A549 (cell line): ENCODE measurements around the gene ARID3A. TPM values are rescaled to one million over a fixed set of nuclear protein-coding genes. Genes with fewer than 3 reads are reported as not detected.

ENCODE experiments used
- ATAC-seq, 2 experiments: fragments of 200-7000 bp in 1 of 2; fragments of >200 bp in 1 of 2; cut with Nextera tagmentation in 1 of 2; cut with Tn5 transposase in 1 of 2; 3 replicates each; pipeline versions ENCODE4 v1.8.0 to v1.9.1; 2018 to 2020; ENCODE audit warnings: mild to moderate bottlenecking in 1 of 2, moderate library complexity in 1 of 2
- CTCF ChIA-PET: fragments of 300-600 bp; sonication (Branson Sonifier 250); formaldehyde crosslinking; extraction: SDS; loops from one replicate; lab custom pipeline; 2021; ENCODE audit warnings: antibody characterized with exemption, inconsistent platforms; lab: Yijun Ruan, JAX
- POLR2A ChIA-PET: fragments of 350-600 bp; formaldehyde crosslinking; extraction: SDS; loops from one replicate; lab custom pipeline; 2021; ENCODE audit warnings: antibody characterized with exemption, inconsistent platforms; lab: Yijun Ruan, JAX
- DNase-seq, 2 experiments: peaks; one replicate each; pipeline versions ENCODE4 v3.0.0 to v3.0.0-alpha.2; 2011 to 2016; ENCODE audit warnings: low read depth in 1 of 2, low spot score in 1 of 2
- FAIRE-seq: peaks from 2 replicates; lab custom pipeline; 2011; peaks lifted over from hg19 to GRCh38; lab: Jason Lieb, UNC
- H3K27ac ChIP-seq, 2 experiments: fragments of >200 bp; sonication (Bioruptor Twin); formaldehyde crosslinking; 3 replicates each; pipeline ENCODE4 v1.5.1; 2016 to 2017
- H3K4me1 ChIP-seq: fragments of >200 bp; sonication (Bioruptor Twin); formaldehyde crosslinking; 3 replicates; pipeline ENCODE4 v1.6.1; 2016
- H3K4me2 ChIP-seq: fragments of >200 bp; sonication (Bioruptor Twin); formaldehyde crosslinking; 3 replicates; pipeline ENCODE4 v1.6.1; 2016
- H3K4me3 ChIP-seq: fragments of >200 bp; sonication (Bioruptor Twin); formaldehyde crosslinking; 3 replicates; pipeline ENCODE4 v1.5.1; 2016
- H3K9me3 ChIP-seq: fragments of >200 bp; sonication (Bioruptor Twin); formaldehyde crosslinking; 3 replicates; pipeline ENCODE4 v1.6.1; 2016
- CEBPB ChIP-seq, 2 experiments: fragments of >200 bp in 1 of 2; sonication (Bioruptor Twin) in 1 of 2; formaldehyde crosslinking in 1 of 2; IDR thresholded peaks; 2 replicates each; pipeline ENCODE4 v1.6.1; 2012 to 2016
- EHMT2 ChIP-seq: fragments of 200-600 bp; sonication (generic); IDR thresholded peaks from 2 replicates; pipeline ENCODE4 v1.6.1; 2016; ENCODE audit warnings: antibody characterized with exemption, low read depth, mild to moderate bottlenecking, moderate library complexity
- FOXS1 ChIP-seq: fragments of 250-450 bp; sonication (Bioruptor Pico); IDR thresholded peaks from 2 replicates; pipeline ENCODE4 v1.5.0; 2020; ENCODE audit warnings: mild to moderate bottlenecking, moderate library complexity
- GATA3 ChIP-seq: IDR thresholded peaks from 2 replicates; pipeline ENCODE4 v1.6.1; 2012; ENCODE audit warnings: borderline replicate concordance
- HOXA7 ChIP-seq: fragments of 250-450 bp; sonication (Bioruptor Pico); IDR thresholded peaks from 2 replicates; pipeline ENCODE4 v1.5.0; 2020; ENCODE audit warnings: mild to moderate bottlenecking, moderate library complexity
- HOXB13 ChIP-seq: fragments of 250-450 bp; sonication (Bioruptor Pico); IDR thresholded peaks from 2 replicates; pipeline ENCODE4 v1.5.0; 2020; ENCODE audit warnings: low read depth, mild to moderate bottlenecking, moderate library complexity
- HOXB5 ChIP-seq: fragments of 250-450 bp; sonication (Bioruptor Pico); IDR thresholded peaks from 2 replicates; pipeline ENCODE4 v1.5.0; 2020; ENCODE audit warnings: mild to moderate bottlenecking, moderate library complexity
- KDM1A ChIP-seq: fragments of 200-600 bp; sonication (generic); IDR thresholded peaks from 2 replicates; pipeline ENCODE4 v1.6.1; 2016; ENCODE audit warnings: low read depth, mild to moderate bottlenecking
- MAZ ChIP-seq: fragments of 150-350 bp; IDR thresholded peaks from 2 replicates; pipeline ENCODE4 v1.6.1; 2014; ENCODE audit warnings: antibody characterized with exemption, low read depth, low read length, borderline replicate concordance
- MYC ChIP-seq: IDR thresholded peaks from 2 replicates; pipeline ENCODE4 v1.6.1; 2012; ENCODE audit warnings: mild to moderate bottlenecking, inconsistent platforms, low read length, improper control_type of control experiment, borderline replicate concordance
- NFE2L2 ChIP-seq: fragments of 150-350 bp; conservative IDR thresholded peaks from 2 replicates; pipeline ENCODE4 v1.6.1; 2014; ENCODE audit warnings: low read length
- POLR2AphosphoS2 ChIP-seq: conservative IDR thresholded peaks from 2 replicates; pipeline ENCODE4 v1.6.1; 2012; ENCODE audit warnings: low read length, improper control_type of control experiment, inconsistent platforms
- RAD21 ChIP-seq, 2 experiments: fragments of >200 bp in 1 of 2; sonication (Bioruptor Twin) in 1 of 2; formaldehyde crosslinking in 1 of 2; IDR thresholded peaks in 1 of 2; conservative IDR thresholded peaks in 1 of 2; 2 replicates in 1 of 2; 3 replicates in 1 of 2; pipeline ENCODE4 v1.6.1; 2012 to 2018; ENCODE audit warnings: inconsistent platforms in 1 of 2
- RNF2 ChIP-seq: fragments of 200-600 bp; sonication (generic); IDR thresholded peaks from 2 replicates; pipeline ENCODE4 v1.6.1; 2016; ENCODE audit warnings: low read depth, mild to moderate bottlenecking, antibody characterized with exemption, moderate library complexity, borderline replicate concordance
- TP53 ChIP-seq: fragments of 250-450 bp; sonication (Bioruptor Pico); IDR thresholded peaks from 2 replicates; pipeline ENCODE4 v1.5.0; 2021; ENCODE audit warnings: mild to moderate bottlenecking, moderate library complexity
- ZSCAN20 ChIP-seq: fragments of 250-450 bp; sonication (Bioruptor Pico); IDR thresholded peaks from 2 replicates; pipeline ENCODE4 v1.8.0; 2022; ENCODE audit warnings: mild to moderate bottlenecking, moderate library complexity
- WGBS: methylation state at CpG from one replicate; pipeline ENCODE4 v1.1.6; 2017; ENCODE audit errors: missing lambda C conversion rate; 5-methylcytosine and 5-hydroxymethylcytosine counted together
- polyA plus RNA-seq, 4 experiments: library from polyadenylated mRNA; depleted of rRNA in 3 of 4; stranded (reverse); fragments of >200 nt; fragmentation: RNase III in 1 of 4; extraction: RNeasy Plus Mini Kit Qiagen cat#74134 plus additional on column Dnase treatment in 1 of 4; gene quantifications; 2 replicates in 3 of 4; 3 replicates in 1 of 4; pipeline ENCODE4 v1.2.3, GENCODE V29; 2011 to 2017
- TF ChIP-seq, protein P1 (sequence below): fragments of >200 bp; sonication (Bioruptor Twin); formaldehyde crosslinking; IDR thresholded peaks from 2 replicates; pipeline ENCODE4 v1.6.1; 2016
- TF ChIP-seq, protein P2 (sequence below): fragments of 250-450 bp; sonication (Bioruptor Pico); IDR thresholded peaks from 2 replicates; pipeline ENCODE4 v1.5.0; 2020; ENCODE audit warnings: low read depth, mild to moderate bottlenecking, moderate library complexity
- TF ChIP-seq, protein P3 (sequence below): IDR thresholded peaks from 2 replicates; pipeline ENCODE4 v1.6.1; 2012
- TF ChIP-seq, protein P4 (sequence below): IDR thresholded peaks from 2 replicates; pipeline ENCODE4 v1.6.1; 2012; ENCODE audit warnings: low read depth, borderline replicate concordance

Gene ARID3A
- polyA plus RNA-seq, 2 of the 4 experiments (the other 2 are of a cell fraction) = 3.3 to 6.1 TPM

DNA sequence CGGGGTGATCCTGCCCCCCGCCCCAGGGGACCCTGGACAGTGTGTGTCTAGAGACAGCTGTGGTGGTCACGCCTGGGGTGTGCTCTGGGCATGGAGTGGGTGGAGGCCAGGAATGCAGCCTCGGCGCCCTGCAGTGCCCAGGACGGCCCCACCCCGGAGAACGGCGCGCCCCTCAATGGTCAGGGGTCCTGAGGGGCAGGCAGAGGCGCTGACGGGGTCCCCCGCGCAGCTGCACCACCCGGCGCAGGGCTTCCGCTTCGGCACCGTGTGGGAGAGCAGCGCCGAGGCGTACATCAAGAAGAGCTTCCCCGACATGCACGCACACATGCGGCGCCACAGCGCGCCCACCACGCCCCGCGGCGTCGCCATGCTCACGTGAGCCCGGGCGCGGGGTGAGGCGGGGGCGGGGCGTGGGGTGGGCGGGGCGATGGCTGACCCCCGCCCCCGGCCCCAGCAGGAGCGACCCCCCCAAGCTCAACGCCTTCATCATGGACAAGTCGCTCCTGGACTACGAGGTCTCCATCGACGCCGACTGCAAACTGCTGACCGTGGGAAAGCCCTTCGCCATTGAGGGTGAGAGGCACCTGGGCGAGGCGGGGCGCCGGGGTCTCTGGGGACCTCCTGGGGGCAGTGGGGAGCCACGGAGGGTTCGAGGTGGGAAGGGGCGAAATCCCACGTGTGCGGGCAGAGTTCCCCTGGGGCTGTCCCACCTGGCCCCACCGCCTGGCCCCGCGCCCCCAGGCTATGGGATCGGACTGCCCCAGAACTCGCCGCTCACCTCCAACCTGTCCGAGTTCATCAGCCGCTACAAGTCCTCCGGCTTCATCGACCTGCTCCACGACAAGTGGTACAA is 81.8 kb downstream of the ARID3A start:
- Histone ChIP-seq H3K4me3 (no peak overlapping the region), H3K4me1 (no peaks in the 10 kb centered on the region), H3K4me2 (no peak overlapping the region), H3K27ac (no peak overlapping the region), H3K9me3 (no peaks in the 10 kb centered on the region)
- TF ChIP-seq CEBPB (IDR thresholded peaks at IDR 0.05) (no peak), GATA3 (no peak), TP53 (CRISPR knock-in tag) (no peak), POLR2AphosphoS2 (no peak), RNF2 (no peak), HOXB5 (CRISPR knock-in tag) (no peak), NFE2L2 (no peak)
- TF ChIP-seq, protein P1, sequence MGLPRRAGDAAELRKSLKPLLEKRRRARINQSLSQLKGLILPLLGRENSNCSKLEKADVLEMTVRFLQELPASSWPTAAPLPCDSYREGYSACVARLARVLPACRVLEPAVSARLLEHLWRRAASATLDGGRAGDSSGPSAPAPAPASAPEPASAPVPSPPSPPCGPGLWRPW = no peak
- TF ChIP-seq, protein P2, sequence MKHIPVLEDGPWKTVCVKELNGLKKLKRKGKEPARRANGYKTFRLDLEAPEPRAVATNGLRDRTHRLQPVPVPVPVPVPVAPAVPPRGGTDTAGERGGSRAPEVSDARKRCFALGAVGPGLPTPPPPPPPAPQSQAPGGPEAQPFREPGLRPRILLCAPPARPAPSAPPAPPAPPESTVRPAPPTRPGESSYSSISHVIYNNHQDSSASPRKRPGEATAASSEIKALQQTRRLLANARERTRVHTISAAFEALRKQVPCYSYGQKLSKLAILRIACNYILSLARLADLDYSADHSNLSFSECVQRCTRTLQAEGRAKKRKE = no peak
- WGBS = 96% methylated on average over 42 of the region's 73 CpGs
- ChIA-PET POLR2A (no interaction called here), CTCF (interaction anchor here (1.2 kb wide), 1 partner anchor 50 kb away, joined by 3 read pairs; no protein-coding TSS in a partner anchor)
- DNase-seq (no peak), ATAC-seq (no peak), FAIRE-seq (no peak)

DNA sequence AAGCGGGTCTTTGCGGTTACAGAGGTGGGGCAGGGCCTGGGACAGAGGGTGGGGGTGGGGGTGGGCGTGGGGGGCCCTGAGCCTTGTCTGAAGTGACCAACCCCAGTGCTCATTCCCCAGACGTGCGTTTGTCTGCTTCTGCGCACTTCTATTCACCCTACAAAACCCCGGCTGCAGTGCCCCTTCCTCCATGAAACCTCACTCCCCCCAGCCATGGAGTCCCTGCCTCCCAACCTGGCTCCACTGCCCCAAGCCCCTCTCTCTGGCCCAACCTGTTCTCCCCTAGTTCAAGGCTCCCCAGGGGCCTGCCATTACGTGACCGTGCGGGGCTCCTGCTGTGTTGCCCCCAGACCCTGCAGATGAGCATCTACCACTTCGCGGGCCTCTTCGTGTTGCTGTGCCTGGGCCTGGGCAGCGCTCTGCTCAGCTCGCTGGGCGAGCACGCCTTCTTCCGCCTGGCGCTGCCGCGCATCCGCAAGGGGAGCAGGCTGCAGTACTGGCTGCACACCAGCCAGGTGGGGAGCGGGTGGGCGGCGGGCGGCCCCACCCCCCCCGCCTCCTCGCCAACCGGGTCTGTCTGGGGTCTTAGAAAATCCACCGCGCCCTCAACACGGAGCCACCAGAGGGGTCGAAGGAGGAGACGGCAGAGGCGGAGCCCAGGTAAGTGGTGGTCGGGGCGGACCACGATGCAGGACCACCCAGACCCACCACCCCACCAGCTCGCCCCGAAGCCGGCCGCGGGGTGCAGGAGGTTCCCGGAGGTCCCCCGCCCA is 82.6 kb downstream of the ARID3A start:
- ChIA-PET POLR2A (no interaction called here), CTCF (no interaction called here)
- no peak overlapping the region for H3K4me3 ChIP-seq
- no peak overlapping the region for H3K27ac ChIP-seq
- DNase-seq (no peak), ATAC-seq (no peak), FAIRE-seq (no peak)
- no peak overlapping the region for H3K4me2 ChIP-seq
- H3K4me1 ChIP-seq = no peaks in the 10 kb centered on the region
- TF ChIP-seq ZSCAN20 (no peak), FOXS1 (no peak), HOXB13 (CRISPR knock-in tag) (no peak), RAD21 (conservative IDR thresholded peaks at IDR 0.05 in 1 of 2, IDR thresholded peaks at IDR 0.05 in 1 of 2) (no peak), MYC (no peak), MAZ (no peak)
- TF ChIP-seq, protein P3, sequence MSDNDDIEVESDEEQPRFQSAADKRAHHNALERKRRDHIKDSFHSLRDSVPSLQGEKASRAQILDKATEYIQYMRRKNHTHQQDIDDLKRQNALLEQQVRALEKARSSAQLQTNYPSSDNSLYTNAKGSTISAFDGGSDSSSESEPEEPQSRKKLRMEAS = no peak
- TF ChIP-seq, protein P4, sequence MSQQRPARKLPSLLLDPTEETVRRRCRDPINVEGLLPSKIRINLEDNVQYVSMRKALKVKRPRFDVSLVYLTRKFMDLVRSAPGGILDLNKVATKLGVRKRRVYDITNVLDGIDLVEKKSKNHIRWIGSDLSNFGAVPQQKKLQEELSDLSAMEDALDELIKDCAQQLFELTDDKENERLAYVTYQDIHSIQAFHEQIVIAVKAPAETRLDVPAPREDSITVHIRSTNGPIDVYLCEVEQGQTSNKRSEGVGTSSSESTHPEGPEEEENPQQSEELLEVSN = no peak
- WGBS = 95% methylated on average over 17 of the region's 45 CpGs
- H3K9me3 ChIP-seq = no peaks in the 10 kb centered on the region

DNA sequence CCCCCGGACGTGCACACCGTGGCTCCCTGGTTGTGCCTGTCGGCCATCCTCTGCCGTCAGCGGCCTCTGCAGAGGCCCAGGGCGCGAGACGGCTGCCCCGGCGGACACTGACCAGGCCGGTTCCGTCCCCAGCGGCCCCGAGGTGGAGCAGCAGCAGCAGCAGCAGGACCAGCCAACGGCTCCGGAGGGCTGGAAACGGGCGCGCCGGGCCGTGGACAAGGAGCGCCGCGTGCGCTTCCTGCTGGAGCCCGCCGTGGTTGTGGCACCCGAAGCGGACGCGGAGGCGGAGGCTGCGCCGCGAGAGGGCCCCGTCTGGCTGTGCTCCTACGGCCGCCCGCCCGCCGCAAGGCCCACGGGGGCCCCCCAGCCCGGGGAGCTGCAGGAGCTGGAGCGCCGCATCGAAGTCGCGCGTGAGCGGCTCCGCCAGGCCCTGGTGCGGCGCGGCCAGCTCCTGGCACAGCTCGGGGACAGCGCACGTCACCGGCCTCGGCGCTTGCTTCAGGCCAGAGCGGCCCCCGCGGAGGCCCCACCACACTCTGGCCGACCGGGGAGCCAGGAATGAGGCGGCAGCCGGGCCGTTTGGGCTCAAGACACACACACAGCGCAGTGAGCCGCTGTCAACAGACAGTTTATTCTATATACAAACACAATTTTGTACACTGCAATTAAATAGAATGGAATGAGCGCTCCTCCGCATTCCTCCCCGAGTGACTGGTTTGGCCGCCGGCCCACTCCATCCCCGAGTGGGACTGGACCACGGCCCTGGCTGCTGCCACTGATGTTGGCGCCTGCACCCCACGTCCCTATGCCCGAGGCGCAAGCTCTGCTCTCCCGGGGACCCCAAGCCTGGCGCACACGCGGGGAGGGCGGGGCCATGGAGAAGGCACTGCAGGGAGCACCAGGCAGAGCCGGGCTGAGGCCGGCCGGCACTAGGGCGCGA is 83.5 kb downstream of the ARID3A start:
- no peaks in the 10 kb centered on the region for H3K4me1 ChIP-seq
- FAIRE-seq (no peak), ATAC-seq (no peak), DNase-seq (no peak)
- no peak overlapping the region for H3K27ac ChIP-seq
- TF ChIP-seq EHMT2 (no peak), KDM1A (no peak), HOXA7 (CRISPR knock-in tag) (no peak), ZSCAN20 (no peak)
- POLR2A ChIA-PET = no interaction called here
- 94% methylated on average over 55 of the region's 92 CpGs for WGBS
- CTCF ChIA-PET = no interaction called here
- no peak overlapping the region for H3K4me3 ChIP-seq
- no peaks in the 10 kb centered on the region for H3K9me3 ChIP-seq
- H3K4me2 ChIP-seq = no peak overlapping the region
